Measurements from ENCODE around the gene CALCB. TPM values are rescaled to one million over a fixed set of nuclear protein-coding genes. Genes with fewer than 3 reads are reported as not detected.

Gene CALCB
- total and polyA plus RNA-seq, 2 of the 8 experiments (the other 6 are each of a cell fraction or from before 2014, with no cell fraction given) = 3.7 to 4.2 TPM

DNA sequence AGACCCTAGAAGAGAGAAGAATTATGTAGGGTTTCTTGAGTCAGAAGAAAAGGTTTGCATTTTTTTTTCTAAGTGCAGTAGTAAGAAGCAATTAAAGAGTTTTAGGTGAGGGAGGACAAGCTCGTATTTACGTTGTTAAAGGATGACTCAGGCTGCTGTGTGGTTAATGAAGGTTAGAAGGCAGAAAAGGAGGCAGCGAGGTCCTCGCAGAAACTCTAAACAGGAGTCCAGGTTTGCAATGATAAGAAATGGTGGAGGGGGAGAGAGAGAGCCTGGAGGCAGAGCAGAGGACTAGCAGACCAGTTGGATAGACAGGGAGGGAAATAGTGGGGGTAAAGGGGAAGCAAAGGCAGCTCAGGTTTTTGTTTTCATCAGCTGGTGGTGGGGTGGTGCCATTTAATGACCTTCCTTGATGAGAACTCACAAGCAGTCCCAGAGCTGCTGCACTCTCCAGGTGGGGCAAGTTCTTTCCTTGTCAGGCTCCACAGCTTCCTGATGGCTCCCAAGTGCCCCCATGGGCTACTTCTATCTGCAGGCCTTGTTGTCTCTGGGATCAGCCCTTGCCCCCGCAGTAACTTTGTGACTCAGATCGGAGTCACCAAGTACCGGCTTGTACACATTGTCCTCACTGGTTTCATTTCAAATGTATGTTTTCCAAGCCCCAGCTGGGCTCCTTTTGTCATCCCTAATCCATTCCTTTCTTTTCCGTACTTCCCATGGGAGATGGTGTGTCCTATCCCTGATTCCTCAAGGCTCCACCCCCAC lies 33.0 kb downstream of the CALCB start:
- no peaks in the 10 kb centered on the region for H3K79me2 ChIP-seq (ENCODE audit: control insufficient read depth in 1 of 2, insufficient read depth in 2 of 2, low read length in 2 of 2)
- no peak overlapping the region for H3K56ac ChIP-seq (replicated peaks; ENCODE audit: insufficient read length, low read depth, low read length)
- H2AK5ac ChIP-seq (ENCODE audit: low read depth, low read length) = no peak overlapping the region
- no peak overlapping the region for H3K4ac ChIP-seq (replicated peaks; ENCODE audit: insufficient read length, low read depth, low read length)
- no peak overlapping the region for H2BK12ac ChIP-seq (ENCODE audit: low read depth, low read length)
- no peak overlapping the region for H2BK15ac ChIP-seq (ENCODE audit: low read length)
- H3K9me3 ChIP-seq (ENCODE audit: insufficient read depth in 2 of 2, low read depth in 1 of 2, low read length in 1 of 2) = no peaks in the 10 kb centered on the region
- POLR2A ChIA-PET (ENCODE audit: partially characterized antibody) = no interaction called here
- TF ChIP-seq GTF2F1 (IDR thresholded peaks at IDR 0.05; ENCODE audit: borderline replicate concordance, low read depth, low read length) = no peak
- TF ChIP-seq YY1 (IDR thresholded peaks at IDR 0.05; ENCODE audit: low read depth, low read length) = no peak
- no peak for TF ChIP-seq TAF1 (IDR thresholded peaks at IDR 0.05; ENCODE audit: low read depth, low read length)
- no peak for TF ChIP-seq CHD1 (IDR thresholded peaks at IDR 0.05; ENCODE audit: low read depth, low read length)
- TF ChIP-seq RBBP5 (IDR thresholded peaks at IDR 0.05; ENCODE audit: borderline replicate concordance, low read depth, low read length) = no peak
- TF ChIP-seq JUN (IDR thresholded peaks at IDR 0.05; ENCODE audit: low read depth, low read length) = no peak
- TF ChIP-seq SIRT6 (IDR thresholded peaks at IDR 0.05; ENCODE audit: low read length) = no peak
- no peak for TF ChIP-seq SP4 (IDR thresholded peaks at IDR 0.05; ENCODE audit: low read length)
- no peak overlapping the region for H2BK5ac ChIP-seq (ENCODE audit: low read depth, low read length)
- no peaks in the 10 kb centered on the region for H3K23me2 ChIP-seq (ENCODE audit: low read depth, low read length)
- no peak overlapping the region; a peak in 1 of 7 replicates for H3K9ac ChIP-seq (replicated peaks in 1 of 4; ENCODE audit: extremely low read depth in 1 of 4, low read depth in 3 of 4, low read length in 3 of 4)
- no peaks in the 10 kb centered on the region for H3K79me1 ChIP-seq (ENCODE audit: low read depth, low read length)
- no peaks in the 10 kb centered on the region for H4K20me1 ChIP-seq (replicated peaks in 1 of 2; ENCODE audit: control insufficient read depth in 1 of 2, insufficient read depth in 2 of 2, low read length in 2 of 2)
- H3K27ac ChIP-seq (ENCODE audit: low read depth, low read length) = no peak overlapping the region
- H3K14ac ChIP-seq (ENCODE audit: insufficient read length) = no peak overlapping the region
- no peaks in the 10 kb centered on the region for H3K27me3 ChIP-seq (replicated peaks in 1 of 4; ENCODE audit: control insufficient read depth in 3 of 4, extremely low read depth in 1 of 4, insufficient read depth in 3 of 4, low read length in 3 of 4)
- no peak overlapping the region for H3K18ac ChIP-seq (ENCODE audit: extremely low read depth, low read length)
- H2BK120ac ChIP-seq (replicated peaks; ENCODE audit: low read depth, low read length) = no peak overlapping the region
- no peak overlapping the region for H2AFZ ChIP-seq (ENCODE audit: low read length)
- H3K4me3 ChIP-seq (ENCODE audit: extremely low read depth in 1 of 4, insufficient read depth in 2 of 4, low read depth in 3 of 4, low read length in 4 of 4) = no peak overlapping the region
- no peaks in the 10 kb centered on the region for H3K36me3 ChIP-seq (ENCODE audit: control insufficient read depth in 2 of 4, insufficient read depth in 4 of 4, low read length in 3 of 4)
- FAIRE-seq (no peak), DNase-seq (ENCODE audit: low read depth in 1 of 2, low spot score in 2 of 2) (no peak)
- no peak overlapping the region for H3K4me2 ChIP-seq (ENCODE audit: insufficient read depth in 1 of 2, low read depth in 2 of 2, low read length in 2 of 2)
- H4K8ac ChIP-seq (ENCODE audit: extremely low read depth, insufficient read depth, low read length) = no peak overlapping the region
- no peak overlapping the region for H4K91ac ChIP-seq (replicated peaks; ENCODE audit: insufficient read length, low read length)
- H2BK20ac ChIP-seq (ENCODE audit: low read length) = no peak overlapping the region
- WGBS, 2 experiments (ENCODE audit: extremely low coverage in 1 of 2, insufficient coverage in 1 of 2, insufficient read length in 1 of 2, insufficient replicate concordance in 2 of 2, low coverage in 1 of 2, low lambda C conversion rate in 2 of 2, missing lambda C conversion rate in 1 of 2) = 96% methylated on average over 8 of the region's 8 CpGs; no CpG with 5 or more reads in 1 of the 2 experiments
- H4K5ac ChIP-seq (ENCODE audit: insufficient read length, low read depth, low read length) = no peak overlapping the region
- CTCF ChIA-PET (ENCODE audit: partially characterized antibody) = interaction anchor here (0.7 to 13.8 kb wide), 13 partner anchors 9 to 1680 kb away, joined by 3 to 177 read pairs (median 4); partner anchors contain the start of genes CALCB and INSC
- no peak overlapping the region for H3K23ac ChIP-seq (ENCODE audit: insufficient read length)
- H3K4me1 ChIP-seq (replicated peaks in 1 of 4; ENCODE audit: control insufficient read depth in 3 of 4, insufficient read depth in 4 of 4, low read length in 3 of 4) = no peaks in the 10 kb centered on the region
